GM21825 (cell line): ENCODE measurements around the gene LRRIQ1.

Source experiments
- ATAC-seq: cut with Tn5 transposase; IDR thresholded peaks from one replicate; pipeline ENCODE4 v1.9.1; 2021; ENCODE audit warnings: mild to moderate bottlenecking, moderate library complexity; ENCODE audit not compliant: unreplicated experiment

Gene LRRIQ1

GRCh38 chr12:85280165-85280983 is 244.2 kb downstream of the LRRIQ1 start, which contains the start of gene ALX1:
Gene ALX1, plus strand, starts transcription at chr12:85280220. Its CDS starts 42 bp downstream, at chr12:85280262.
- ATAC-seq: no peak

GRCh38 chr12:85280984-85281630 is 245.0 kb downstream of the LRRIQ1 start:
- ATAC-seq: no peak

- no peak for ATAC-seq
Measured at GRCh38 chr12:85281636-85282312, 245.6 kb downstream of the LRRIQ1 start.

- no peak for ATAC-seq
Measured at GRCh38 chr12:85283560-85283959, 247.4 kb downstream of the LRRIQ1 start.
